Left ventricle myocardium inferior (tissue), 1 donor: Measurements from ENCODE around the gene ITGA4. TPM values are rescaled to one million over a fixed set of nuclear protein-coding genes. Genes with fewer than 3 reads are reported as not detected.

Source experiments
- DNase-seq: peaks from one replicate; pipeline ENCODE4 v3.0.0-alpha.2; 2020
- H3K27ac ChIP-seq: fragments of 200-600 bp; replicated peaks from 2 replicates; pipeline ENCODE4 v1.8.0; 2021
- H3K27me3 ChIP-seq: fragments of 200-600 bp; 2 replicates; pipeline ENCODE4 v1.8.0; 2021; ENCODE audit warnings: low read depth
- H3K36me3 ChIP-seq: fragments of 200-600 bp; 2 replicates; pipeline ENCODE4 v1.8.0; 2021
- H3K4me1 ChIP-seq: fragments of 200-600 bp; 2 replicates; pipeline ENCODE4 v1.8.0; 2021
- H3K4me3 ChIP-seq: fragments of 200-600 bp; 2 replicates; pipeline ENCODE4 v1.8.0; 2021; ENCODE audit warnings: mild to moderate bottlenecking, moderate library complexity
- H3K9me3 ChIP-seq: fragments of 200-600 bp; replicated peaks from 2 replicates; pipeline ENCODE4 v1.8.0; 2021
- intact Hi-C: fragments of 100-400 bp; cut with micrococcal nuclease; formaldehyde crosslinking; loops from one replicate; pipeline ENCODE4 v1.11.0; 2022
- total RNA-seq: library from RNA; stranded (reverse); fragmentation: NEBNext Ultra II Directional; extraction: Animal tissue kit (Norgen Biotek cat#: 25700); gene quantifications from one replicate; pipeline ENCODE4 v1.2.1, GENCODE V29; 2021
- TF ChIP-seq, protein P1 (sequence below): fragments of 200-600 bp; IDR thresholded peaks from 2 replicates; pipeline ENCODE4 v1.8.0; 2021; ENCODE audit warnings: antibody characterized with exemption, mild to moderate bottlenecking, borderline replicate concordance
- donor health status: DM: no; HTN: yes; CAD: no; lungs with severe emphysema.

Gene ITGA4
- total RNA-seq, 1 donor from 2014 or later, result 0.74 TPM

DNA sequence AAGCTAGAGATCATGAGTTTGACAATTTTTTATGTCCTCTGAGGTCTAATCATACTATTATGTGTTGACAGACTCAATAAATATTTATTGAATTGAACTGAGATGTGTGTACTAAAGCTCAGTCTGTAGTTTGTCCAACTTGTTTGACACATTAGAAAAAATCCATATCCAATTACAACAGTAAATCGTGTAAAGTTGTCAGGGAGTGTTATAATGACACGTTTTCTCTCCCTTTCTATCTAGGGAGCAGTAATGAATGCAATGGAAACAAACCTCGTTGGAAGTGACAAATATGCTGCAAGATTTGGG lies 28.4 kb downstream of the ITGA4 start:
- no peaks in the 10 kb centered on the region for H3K36me3 ChIP-seq
- H3K4me1 ChIP-seq, result no peaks in the 10 kb centered on the region
- no peaks in the 10 kb centered on the region for H3K9me3 ChIP-seq
- H3K4me3 ChIP-seq, result no peak overlapping the region
- intact Hi-C loops, result no loop called here
- no peak for DNase-seq
- TF ChIP-seq, protein P1, sequence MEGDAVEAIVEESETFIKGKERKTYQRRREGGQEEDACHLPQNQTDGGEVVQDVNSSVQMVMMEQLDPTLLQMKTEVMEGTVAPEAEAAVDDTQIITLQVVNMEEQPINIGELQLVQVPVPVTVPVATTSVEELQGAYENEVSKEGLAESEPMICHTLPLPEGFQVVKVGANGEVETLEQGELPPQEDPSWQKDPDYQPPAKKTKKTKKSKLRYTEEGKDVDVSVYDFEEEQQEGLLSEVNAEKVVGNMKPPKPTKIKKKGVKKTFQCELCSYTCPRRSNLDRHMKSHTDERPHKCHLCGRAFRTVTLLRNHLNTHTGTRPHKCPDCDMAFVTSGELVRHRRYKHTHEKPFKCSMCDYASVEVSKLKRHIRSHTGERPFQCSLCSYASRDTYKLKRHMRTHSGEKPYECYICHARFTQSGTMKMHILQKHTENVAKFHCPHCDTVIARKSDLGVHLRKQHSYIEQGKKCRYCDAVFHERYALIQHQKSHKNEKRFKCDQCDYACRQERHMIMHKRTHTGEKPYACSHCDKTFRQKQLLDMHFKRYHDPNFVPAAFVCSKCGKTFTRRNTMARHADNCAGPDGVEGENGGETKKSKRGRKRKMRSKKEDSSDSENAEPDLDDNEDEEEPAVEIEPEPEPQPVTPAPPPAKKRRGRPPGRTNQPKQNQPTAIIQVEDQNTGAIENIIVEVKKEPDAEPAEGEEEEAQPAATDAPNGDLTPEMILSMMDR, result no peak
- no peak overlapping the region for H3K27ac ChIP-seq
- no peaks in the 10 kb centered on the region for H3K27me3 ChIP-seq

DNA sequence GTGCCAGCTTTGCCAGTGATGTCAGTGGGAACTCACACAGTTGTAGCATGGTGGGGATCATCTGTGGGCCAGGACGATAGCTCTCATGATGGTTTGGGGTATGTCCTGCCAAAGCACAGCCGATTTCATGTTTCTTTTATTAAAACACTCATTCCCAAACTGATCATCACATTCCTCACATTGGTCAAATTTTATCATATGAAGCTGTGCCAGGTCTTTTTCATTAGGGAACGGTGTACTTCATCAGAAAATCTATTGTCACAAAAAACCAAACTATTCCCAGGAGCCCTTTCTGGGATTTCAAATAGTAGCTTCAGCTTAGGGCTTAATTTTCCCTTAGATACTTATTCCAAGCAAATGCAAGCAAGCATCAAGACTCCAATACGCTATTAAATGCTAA lies 42.0 kb downstream of the ITGA4 start:
- H3K27me3 ChIP-seq, result peaks cover 9% of the 10 kb centered on the region
- H3K27ac ChIP-seq, result no peak overlapping the region
- H3K9me3 ChIP-seq, result no peaks in the 10 kb centered on the region
- H3K4me3 ChIP-seq, result no peak overlapping the region
- H3K36me3 ChIP-seq, result no peaks in the 10 kb centered on the region
- DNase-seq, result no peak
- intact Hi-C loops, result no loop called here
- H3K4me1 ChIP-seq, result no peaks in the 10 kb centered on the region
- TF ChIP-seq, protein P1, result no peak

DNA sequence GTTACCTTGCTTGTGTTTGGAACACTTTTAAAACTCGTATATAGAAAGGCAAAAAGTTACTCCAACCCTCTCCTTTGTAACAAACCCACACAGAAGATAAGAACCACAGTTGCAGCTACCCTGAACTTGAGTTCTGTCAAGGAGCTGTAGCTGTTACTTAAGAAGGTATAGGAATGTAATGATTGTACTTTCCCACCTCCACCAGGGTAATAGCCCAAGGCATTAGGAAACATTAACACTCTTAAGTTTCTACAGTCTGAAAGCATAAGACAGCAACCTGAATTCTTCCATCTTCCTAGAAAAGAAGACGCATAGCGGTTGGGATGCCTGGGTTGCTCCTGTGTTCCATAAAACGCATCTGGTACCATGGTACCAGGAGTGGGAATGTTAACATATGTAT lies 43.0 kb downstream of the ITGA4 start:
- no peak overlapping the region for H3K27ac ChIP-seq
- TF ChIP-seq, protein P1, result no peak
- intact Hi-C loops, result no loop called here
- peaks cover 9% of the 10 kb centered on the region for H3K27me3 ChIP-seq
- no peaks in the 10 kb centered on the region for H3K4me1 ChIP-seq
- DNase-seq, result no peak
- H3K9me3 ChIP-seq, result no peaks in the 10 kb centered on the region
- H3K4me3 ChIP-seq, result no peak overlapping the region
- no peaks in the 10 kb centered on the region for H3K36me3 ChIP-seq

DNA sequence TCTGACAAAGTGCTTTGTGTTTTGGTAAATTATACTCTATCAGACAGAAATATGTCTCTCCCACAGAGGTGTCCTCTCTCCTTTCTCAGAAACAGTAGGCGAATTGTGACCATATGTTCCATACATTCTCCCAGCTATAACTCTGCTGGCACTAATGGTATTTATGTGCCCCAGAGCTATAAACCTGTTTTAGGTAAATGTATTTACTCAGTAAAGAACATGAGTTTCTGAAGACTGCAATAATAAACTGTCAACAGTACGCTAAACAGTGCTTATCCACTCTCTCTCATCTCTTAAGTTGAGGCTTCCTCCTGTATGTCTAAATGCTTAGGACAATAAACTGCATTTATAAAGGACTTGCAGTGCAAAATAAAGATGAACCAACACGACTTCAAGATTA lies 58.5 kb downstream of the ITGA4 start:
- Histone ChIP-seq H3K27me3 (no peaks in the 10 kb centered on the region), H3K4me3 (no peak overlapping the region), H3K4me1 (no peaks in the 10 kb centered on the region), H3K36me3 (no peaks in the 10 kb centered on the region), H3K9me3 (no peaks in the 10 kb centered on the region), H3K27ac (no peak overlapping the region)
- TF ChIP-seq, protein P1, result no peak
- intact Hi-C loops, result no loop called here
- no peak for DNase-seq

DNA sequence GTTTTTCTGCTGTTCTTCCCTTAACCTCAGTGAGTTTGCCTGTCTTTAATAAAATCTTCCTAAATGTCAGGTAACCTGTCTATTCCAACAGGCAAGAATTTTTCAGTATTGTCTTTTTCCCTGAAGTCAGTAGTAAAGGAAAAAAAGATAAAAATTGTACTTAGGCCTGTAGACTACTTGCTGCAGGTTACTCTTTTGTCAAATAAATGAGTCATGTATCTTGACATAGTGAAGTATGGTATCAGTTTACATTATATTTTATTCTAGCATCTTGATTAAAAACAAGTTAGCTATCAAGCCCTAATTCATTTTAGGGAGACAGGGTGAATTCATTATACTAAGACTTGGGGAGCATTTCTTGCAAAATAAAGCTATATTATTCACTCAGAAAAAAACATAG lies 59.8 kb downstream of the ITGA4 start:
- no peaks in the 10 kb centered on the region for H3K9me3 ChIP-seq
- no peak overlapping the region for H3K27ac ChIP-seq
- intact Hi-C loops, result no loop called here
- no peaks in the 10 kb centered on the region for H3K36me3 ChIP-seq
- no peaks in the 10 kb centered on the region for H3K4me1 ChIP-seq
- H3K4me3 ChIP-seq, result no peak overlapping the region
- TF ChIP-seq, protein P1, result no peak
- H3K27me3 ChIP-seq, result no peaks in the 10 kb centered on the region
- no peak for DNase-seq
